ENCODE data around the gene SPTBN5.

DNA sequence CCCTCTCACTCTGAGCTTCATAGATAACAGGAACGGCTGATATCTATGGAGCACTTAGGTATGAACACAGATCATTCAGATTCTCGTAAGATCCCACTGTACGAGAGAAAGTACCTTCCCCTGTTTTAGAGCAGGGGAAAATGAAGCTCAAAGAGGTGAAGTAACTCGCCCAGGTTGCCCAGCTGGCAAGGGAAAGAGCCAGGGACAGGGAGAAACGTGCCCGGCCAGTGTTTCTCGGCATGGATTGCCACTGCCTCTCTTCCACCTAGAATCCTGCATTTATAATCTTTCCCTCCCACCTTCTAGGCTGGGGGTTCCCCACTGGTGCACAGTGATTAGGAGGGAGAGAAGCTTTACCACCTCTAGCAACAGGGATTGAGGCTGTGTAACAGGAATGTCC, 39.5 kb upstream of the SPTBN5 start:
- TF ChIP-seq, protein P1, sequence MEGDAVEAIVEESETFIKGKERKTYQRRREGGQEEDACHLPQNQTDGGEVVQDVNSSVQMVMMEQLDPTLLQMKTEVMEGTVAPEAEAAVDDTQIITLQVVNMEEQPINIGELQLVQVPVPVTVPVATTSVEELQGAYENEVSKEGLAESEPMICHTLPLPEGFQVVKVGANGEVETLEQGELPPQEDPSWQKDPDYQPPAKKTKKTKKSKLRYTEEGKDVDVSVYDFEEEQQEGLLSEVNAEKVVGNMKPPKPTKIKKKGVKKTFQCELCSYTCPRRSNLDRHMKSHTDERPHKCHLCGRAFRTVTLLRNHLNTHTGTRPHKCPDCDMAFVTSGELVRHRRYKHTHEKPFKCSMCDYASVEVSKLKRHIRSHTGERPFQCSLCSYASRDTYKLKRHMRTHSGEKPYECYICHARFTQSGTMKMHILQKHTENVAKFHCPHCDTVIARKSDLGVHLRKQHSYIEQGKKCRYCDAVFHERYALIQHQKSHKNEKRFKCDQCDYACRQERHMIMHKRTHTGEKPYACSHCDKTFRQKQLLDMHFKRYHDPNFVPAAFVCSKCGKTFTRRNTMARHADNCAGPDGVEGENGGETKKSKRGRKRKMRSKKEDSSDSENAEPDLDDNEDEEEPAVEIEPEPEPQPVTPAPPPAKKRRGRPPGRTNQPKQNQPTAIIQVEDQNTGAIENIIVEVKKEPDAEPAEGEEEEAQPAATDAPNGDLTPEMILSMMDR (IDR thresholded peaks at IDR 0.05; ENCODE audit: low read depth, low read length) = no peak
- no peak for TF ChIP-seq EZH2phosphoT487 (IDR thresholded peaks at IDR 0.05; ENCODE audit: low read depth)
